K562 (cell line): ENCODE data around the gene PNPLA7. TPM values are rescaled to one million over a fixed set of nuclear protein-coding genes. Genes with fewer than 3 reads are reported as not detected.

Source experiments
- CBX8 ChIP-seq: fragments of 200-600 bp; sonication (generic); IDR thresholded peaks from 2 replicates; pipeline ENCODE4 v1.6.1; 2012; ENCODE audit warnings: borderline replicate concordance, mixed run types, low read depth, mild to moderate bottlenecking, moderate library complexity, mixed read lengths, low read length, control low read depth, inconsistent platforms; ENCODE audit not compliant: poor library complexity, severe bottlenecking; ENCODE audit errors: extremely low read depth
- CTBP1 ChIP-seq: fragments of 450-650 bp; IDR thresholded peaks from 2 replicates; pipeline ENCODE4 v1.6.1; 2016; ENCODE audit warnings: borderline replicate concordance
- DIDO1 ChIP-seq: fragments of 450-650 bp; IDR thresholded peaks from 2 replicates; pipeline ENCODE4 v1.6.1; 2016; ENCODE audit warnings: low read depth, missing biosample characterization, missing genetic modification characterization
- FOXK2 ChIP-seq, 2 experiments: fragments of 450-650 bp; IDR thresholded peaks in 1 of 2; conservative IDR thresholded peaks in 1 of 2; 2 replicates each; pipeline ENCODE4 v1.6.1; 2016; ENCODE audit warnings: low read depth in 2 of 2, mild to moderate bottlenecking in 1 of 2
- PRDM10 ChIP-seq: fragments of 450-650 bp; IDR thresholded peaks from 2 replicates; pipeline ENCODE4 v1.6.1; 2018; ENCODE audit not compliant: partially characterized antibody
- TFE3 ChIP-seq: fragments of 450-650 bp; formaldehyde crosslinking; IDR thresholded peaks from 2 replicates; pipeline ENCODE4 v1.4.0; 2020; ENCODE audit warnings: mild to moderate bottlenecking, mixed read lengths
- ZBTB2 ChIP-seq: fragments of 450-650 bp; IDR thresholded peaks from 2 replicates; pipeline ENCODE4 v1.6.1; 2016; ENCODE audit warnings: antibody characterized with exemption
- ZNF12 ChIP-seq: sonication (generic); formaldehyde crosslinking; IDR thresholded peaks from 2 replicates; pipeline ENCODE4 v1.4.0; 2020; ENCODE audit warnings: mild to moderate bottlenecking, missing genetic modification reagents
- ZNF263 ChIP-seq: sonication (generic); formaldehyde crosslinking; IDR thresholded peaks from 2 replicates; pipeline ENCODE4 v1.8.0; 2022; ENCODE audit warnings: mild to moderate bottlenecking, missing genetic modification reagents, borderline replicate concordance
- ZNF583 ChIP-seq: fragments of 250-450 bp; sonication (Bioruptor Pico); IDR thresholded peaks from 2 replicates; pipeline ENCODE4 v1.4.0; 2020
- polyA plus RNA-seq, 8 experiments: library from polyadenylated mRNA; depleted of rRNA in 4 of 8; stranded (reverse) in 5 of 8; unstranded in 3 of 8; fragments of >200 nt; fragmentation: Nextera tagmentation in 2 of 8; fragmentation: Illumina TruSeq in 1 of 8; extraction: Ambion mirVana in 2 of 8; extraction: Trizol in 1 of 8; gene quantifications; 2 replicates each; pipeline versions ENCODE4 v1.2.1 to v1.2.3, GENCODE V29; 2011 to 2014; ENCODE audit warnings: inconsistent platforms in 1 of 8, missing spikeins in 1 of 8
- total RNA-seq, 7 experiments: library from RNA; depleted of rRNA in 6 of 7; stranded (reverse); fragments of >200 nt in 6 of 7; fragmentation: Illumina TruSeq in 2 of 7; extraction: Trizol in 2 of 7; gene quantifications; 2 replicates each; pipeline versions ENCODE4 v1.2.1 to v1.2.3, GENCODE V29; 2011 to 2021; ENCODE audit warnings: low replicate concordance in 1 of 7
- TF ChIP-seq, protein P1 (sequence below): fragments of 250-450 bp; sonication (Bioruptor Pico); IDR thresholded peaks from 2 replicates; pipeline ENCODE4 v1.5.0; 2021; ENCODE audit warnings: mild to moderate bottlenecking, moderate library complexity

Gene PNPLA7
- total and polyA plus RNA-seq, 9 of the 15 experiments (the other 6 are each of a cell fraction or from before 2014, with no cell fraction given), result 0.01 to 0.85 (median 0.19) TPM; not detected in 1

GRCh38 chr9:137590469-137591383 lies 40.5 kb upstream of the PNPLA7 start, which contains the start of gene ZMYND19 (continued):
- TF ChIP-seq PRDM10, result no peak
- TF ChIP-seq TFE3 (CRISPR knock-in tag), result no peak
- no peak for TF ChIP-seq ZNF12
- TF ChIP-seq ZBTB2, result no peak
- TF ChIP-seq ZNF583, result no peak
- TF ChIP-seq FOXK2 (conservative IDR thresholded peaks at IDR 0.05 in 1 of 2, IDR thresholded peaks at IDR 0.05 in 1 of 2; ENCODE audit: low read depth in 2 of 2), result no peak
- no peak for TF ChIP-seq CBX8
- peak; percentile 88 for TF ChIP-seq CTBP1
- no peak for TF ChIP-seq ZNF263 (CRISPR knock-in tag)
- TF ChIP-seq, protein P1, sequence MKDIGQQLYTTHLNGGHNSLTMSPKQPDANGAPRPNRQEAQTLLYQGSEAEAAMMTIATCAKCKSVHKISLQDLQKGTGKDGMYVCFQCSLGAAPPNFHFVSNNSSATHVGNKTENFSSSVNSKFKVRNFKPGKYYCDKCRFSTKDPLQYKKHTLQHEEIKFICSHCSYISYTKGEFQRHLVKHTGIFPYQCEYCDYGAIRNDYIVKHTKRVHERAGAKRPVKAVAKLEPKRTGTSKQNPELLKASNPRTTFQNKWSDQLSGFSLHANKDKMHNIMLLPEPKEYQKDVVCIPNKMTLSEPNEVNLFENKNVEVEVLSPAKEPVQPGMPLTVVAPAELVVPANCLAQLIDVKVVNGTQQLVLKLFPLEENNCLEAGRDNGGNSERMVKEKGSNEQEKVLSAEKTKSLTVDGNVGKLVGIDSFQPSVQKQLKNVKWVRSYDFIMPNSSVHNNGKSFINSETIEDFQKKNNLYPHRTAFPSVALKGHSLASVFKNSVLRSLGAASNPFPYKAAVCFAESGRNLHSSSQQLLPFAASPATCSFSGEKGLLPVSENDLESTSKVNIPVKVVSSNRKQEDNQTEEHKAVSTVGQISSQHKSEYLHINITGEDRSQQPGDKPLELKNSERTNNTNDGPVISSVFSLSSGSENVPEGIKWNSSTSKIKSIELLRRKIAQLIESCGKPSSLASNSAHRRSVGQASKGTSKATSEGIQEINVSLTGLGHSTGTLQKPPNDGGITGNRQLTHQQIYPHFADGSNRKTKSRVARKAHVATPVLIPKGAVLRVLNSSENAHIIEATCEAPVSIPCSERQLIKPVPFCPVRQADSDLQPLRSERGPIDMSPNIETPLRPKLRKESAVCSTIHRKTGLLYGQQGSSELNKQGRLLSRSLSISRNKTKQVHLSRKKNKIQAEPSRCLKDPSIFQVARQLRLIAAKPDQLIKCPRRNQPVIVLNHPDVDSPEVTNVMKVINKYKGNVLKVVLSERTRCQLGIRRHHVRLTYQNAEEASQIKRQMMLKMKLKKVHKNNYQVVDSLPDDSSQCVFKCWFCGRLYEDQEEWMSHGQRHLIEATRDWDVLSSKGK (CRISPR knock-in tag), result no peak
- TF ChIP-seq DIDO1, result no peak
